Tibial nerve (tissue), 4 donors: ENCODE data around the gene FYTTD1. TPM values are rescaled to one million over a fixed set of nuclear protein-coding genes. Genes with fewer than 3 reads are reported as not detected.
A peak's percentile ranks its signal among the peaks of the same experiment; 100 is the strongest.

Experiments
- DNase-seq, 2 donors: peaks; one replicate each; pipeline ENCODE4 v3.0.0-alpha.2; 2019; ENCODE audit warnings: low spot score in 2 of 2
- H3K27ac ChIP-seq, 4 donors: fragments of 200-600 bp; sonication (generic) in 3 of 4; one replicate each; pipeline ENCODE4 v1.5.1; 2017 to 2019; ENCODE audit warnings: mild to moderate bottlenecking in 1 of 4
- H3K27me3 ChIP-seq, 2 donors: fragments of 200-600 bp; sonication (generic) in 1 of 2; one replicate each; pipeline versions ENCODE4 v1.5.1 to v1.6.0; 2017 to 2019
- H3K36me3 ChIP-seq, 3 donors: fragments of 200-600 bp; sonication (generic); one replicate each; pipeline ENCODE4 v1.5.1; 2018 to 2019
- H3K4me1 ChIP-seq, 4 donors: fragments of 200-600 bp; sonication (generic) in 3 of 4; one replicate each; pipeline ENCODE4 v1.5.1; 2017 to 2019
- H3K4me3 ChIP-seq, 4 donors: fragments of 200-600 bp; sonication (generic) in 3 of 4; one replicate each; pipeline ENCODE4 v1.5.1; 2017 to 2019; ENCODE audit warnings: mild to moderate bottlenecking in 1 of 4, moderate library complexity in 1 of 4
- H3K9me3 ChIP-seq, 4 donors: fragments of 200-600 bp; sonication (generic) in 3 of 4; one replicate each; pipeline ENCODE4 v1.5.1; 2017 to 2019
- CTCF ChIP-seq, 5 experiments: fragments of 200-600 bp in 3 of 5; fragments of 450-650 bp in 2 of 5; sonication (generic) in 3 of 5; IDR thresholded peaks; one replicate each; pipeline ENCODE4 v1.5.1; 2016 to 2019; ENCODE audit warnings: antibody characterized with exemption in 5 of 5, mild to moderate bottlenecking in 3 of 5, moderate library complexity in 2 of 5
- EP300 ChIP-seq, 2 donors: sonication (generic); formaldehyde crosslinking; IDR thresholded peaks; one replicate each; pipeline ENCODE4 v1.6.1; 2017; ENCODE audit warnings: antibody characterized with exemption in 2 of 2, mild to moderate bottlenecking in 1 of 2
- POLR2A ChIP-seq, 2 donors: fragments of 450-650 bp; IDR thresholded peaks; one replicate each; pipeline ENCODE4 v1.6.1; 2017; ENCODE audit warnings: antibody characterized with exemption in 2 of 2, mild to moderate bottlenecking in 2 of 2, moderate library complexity in 2 of 2
- WGBS, 2 donors: methylation state at CpG; one replicate each; pipeline ENCODE4 v1.1.5; 2018; 5-methylcytosine and 5-hydroxymethylcytosine counted together
- total RNA-seq, 4 donors: library from RNA; depleted of rRNA; stranded (reverse); fragments of >200 nt; gene quantifications; one replicate each; pipeline ENCODE4 v1.1.0, GENCODE V29; 2016

The FYTTD1 gene
- total RNA-seq, 4 donors from 2014 or later: 27.2 to 48.6 (median 41.2) TPM

- TF ChIP-seq POLR2A (IDR thresholded peaks at IDR 0.05): no peak
- no peak for TF ChIP-seq CTCF (IDR thresholded peaks at IDR 0.05)
- no peak for TF ChIP-seq EP300 (IDR thresholded peaks at IDR 0.05)
- no peaks in the 10 kb centered on the region for H3K27me3 ChIP-seq
- no peaks in the 10 kb centered on the region for H3K9me3 ChIP-seq
- H3K27ac ChIP-seq: no peak overlapping the region
- H3K4me1 ChIP-seq: peaks cover 0 to 24% (median 7%) of the 10 kb centered on the region in 4 donors
- 70 to 89% methylated on average over 3 of the region's 3 CpGs for WGBS, 2 donors
- H3K36me3 ChIP-seq: no peaks in the 10 kb centered on the region
- H3K4me3 ChIP-seq: no peak overlapping the region
- no peak for DNase-seq
Observed at GRCh38 chr3:197742787-197743186, 6.9 kb upstream of the FYTTD1 start.

- peak overlapping the region in 3 of 4 donors; percentile 3 to 74 (median 68) for H3K27ac ChIP-seq
- no peaks in the 10 kb centered on the region for H3K9me3 ChIP-seq
- H3K4me3 ChIP-seq: no peak overlapping the region
- peaks cover 0 to 30% (median 14%) of the 10 kb centered on the region in 4 donors for H3K4me1 ChIP-seq
- no peak for DNase-seq
- TF ChIP-seq CTCF (IDR thresholded peaks at IDR 0.05): no peak
- no peak for TF ChIP-seq EP300 (IDR thresholded peaks at IDR 0.05)
- no peak for TF ChIP-seq POLR2A (IDR thresholded peaks at IDR 0.05)
- H3K27me3 ChIP-seq: no peaks in the 10 kb centered on the region
- H3K36me3 ChIP-seq: no peaks in the 10 kb centered on the region
- WGBS, 2 donors: 48 to 63% methylated on average over 3 of the region's 3 CpGs
Observed at GRCh38 chr3:197746209-197746608, 3.5 kb upstream of the FYTTD1 start.

- Histone ChIP-seq H3K27me3 (no peaks in the 10 kb centered on the region), H3K36me3 (no peaks in the 10 kb centered on the region), H3K27ac (peak overlapping the region; percentile 3 to 74 (median 44)), H3K9me3 (no peaks in the 10 kb centered on the region), H3K4me3 (no peak overlapping the region), H3K4me1 (peaks cover 0 to 36% (median 18%) of the 10 kb centered on the region in 4 donors)
- TF ChIP-seq CTCF (IDR thresholded peaks at IDR 0.05): no peak
- peak in 1 of 2 donors; percentile 32 for TF ChIP-seq EP300 (IDR thresholded peaks at IDR 0.05)
- peak in 1 of 2 donors; percentile 25 for DNase-seq
- WGBS, 2 donors: 17 to 21% methylated on average over 4 of the region's 4 CpGs
Observed at GRCh38 chr3:197746801-197747237, 2.9 kb upstream of the FYTTD1 start.

- peak overlapping the region; percentile 76 to 96 (median 88) for H3K4me3 ChIP-seq
- 25 to 30% methylated on average over 12 of the region's 12 CpGs for WGBS, 2 donors
Observed at GRCh38 chr3:197748597-197749314, 927 bp upstream of the FYTTD1 start.

More at GRCh38 chr3:197748597-197749314, 927 bp upstream of the FYTTD1 start:
- TF ChIP-seq EP300 (IDR thresholded peaks at IDR 0.05): no peak
- no peak for TF ChIP-seq CTCF (IDR thresholded peaks at IDR 0.05)
- TF ChIP-seq POLR2A (IDR thresholded peaks at IDR 0.05): no peak
- Histone ChIP-seq H3K9me3 (no peaks in the 10 kb centered on the region), H3K27me3 (no peaks in the 10 kb centered on the region), H3K27ac (peak overlapping the region; percentile 93 to 99 (median 94)), H3K4me1 (peaks cover 0 to 55% (median 29%) of the 10 kb centered on the region in 4 donors), H3K36me3 (no peaks in the 10 kb centered on the region)
- no peak for DNase-seq
